Brain microvascular endothelial cell (primary cell): Measurements from ENCODE around the gene SCUBE3.

Experiments used
- DNase-seq: peaks from one replicate; pipeline ENCODE4 v3.0.0-alpha.2; 2020
- H3K27ac ChIP-seq: fragments of 250-450 bp; sonication (Bioruptor Pico); 2 replicates; pipeline ENCODE4 v1.5.1; 2020; ENCODE audit warnings: mild to moderate bottlenecking, moderate library complexity
- H3K27me3 ChIP-seq: fragments of 250-450 bp; sonication (Bioruptor Pico); replicated peaks from 2 replicates; pipeline ENCODE4 v1.5.1; 2020; ENCODE audit warnings: mild to moderate bottlenecking
- H3K36me3 ChIP-seq: fragments of 250-450 bp; sonication (Bioruptor Pico); replicated peaks from 2 replicates; pipeline ENCODE4 v1.5.1; 2020; ENCODE audit warnings: mild to moderate bottlenecking
- H3K4me3 ChIP-seq: 2 replicates; pipeline ENCODE4 v1.5.1; 2011; ENCODE audit warnings: low read depth, mild to moderate bottlenecking, control low read depth, low read length, moderate library complexity
- in situ Hi-C: cut with HindIII; loops from 2 replicates; pipeline ENCODE4 v1.10.0; 2017; ENCODE audit warnings: low sequenced_read_pairs, low pct_ligation_motif_present
- TF ChIP-seq, protein P1 (sequence below): IDR thresholded peaks from 2 replicates; pipeline ENCODE4 v1.5.1; 2011; ENCODE audit warnings: low read depth, mild to moderate bottlenecking, moderate library complexity, low read length, control low read depth, inconsistent platforms; ENCODE audit errors: missing control alignments

Gene SCUBE3

GRCh38 chr6:35218456-35218855 is 4.7 kb downstream of the SCUBE3 start:
- no peak for DNase-seq
- Histone ChIP-seq H3K27me3 (no peaks in the 10 kb centered on the region), H3K4me3 (no peak overlapping the region), H3K36me3 (no peaks in the 10 kb centered on the region), H3K27ac (no peak overlapping the region)
- in situ Hi-C loops, result no loop called here
- TF ChIP-seq, protein P1, sequence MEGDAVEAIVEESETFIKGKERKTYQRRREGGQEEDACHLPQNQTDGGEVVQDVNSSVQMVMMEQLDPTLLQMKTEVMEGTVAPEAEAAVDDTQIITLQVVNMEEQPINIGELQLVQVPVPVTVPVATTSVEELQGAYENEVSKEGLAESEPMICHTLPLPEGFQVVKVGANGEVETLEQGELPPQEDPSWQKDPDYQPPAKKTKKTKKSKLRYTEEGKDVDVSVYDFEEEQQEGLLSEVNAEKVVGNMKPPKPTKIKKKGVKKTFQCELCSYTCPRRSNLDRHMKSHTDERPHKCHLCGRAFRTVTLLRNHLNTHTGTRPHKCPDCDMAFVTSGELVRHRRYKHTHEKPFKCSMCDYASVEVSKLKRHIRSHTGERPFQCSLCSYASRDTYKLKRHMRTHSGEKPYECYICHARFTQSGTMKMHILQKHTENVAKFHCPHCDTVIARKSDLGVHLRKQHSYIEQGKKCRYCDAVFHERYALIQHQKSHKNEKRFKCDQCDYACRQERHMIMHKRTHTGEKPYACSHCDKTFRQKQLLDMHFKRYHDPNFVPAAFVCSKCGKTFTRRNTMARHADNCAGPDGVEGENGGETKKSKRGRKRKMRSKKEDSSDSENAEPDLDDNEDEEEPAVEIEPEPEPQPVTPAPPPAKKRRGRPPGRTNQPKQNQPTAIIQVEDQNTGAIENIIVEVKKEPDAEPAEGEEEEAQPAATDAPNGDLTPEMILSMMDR, result no peak

GRCh38 chr6:35219683-35220326 is 6.0 kb downstream of the SCUBE3 start:
- H3K4me3 ChIP-seq, result no peak overlapping the region
- H3K27ac ChIP-seq, result no peak overlapping the region
- in situ Hi-C loops, result no loop called here
- TF ChIP-seq, protein P1, result no peak
- DNase-seq, result no peak
- no peaks in the 10 kb centered on the region for H3K36me3 ChIP-seq
- no peaks in the 10 kb centered on the region for H3K27me3 ChIP-seq

DNA sequence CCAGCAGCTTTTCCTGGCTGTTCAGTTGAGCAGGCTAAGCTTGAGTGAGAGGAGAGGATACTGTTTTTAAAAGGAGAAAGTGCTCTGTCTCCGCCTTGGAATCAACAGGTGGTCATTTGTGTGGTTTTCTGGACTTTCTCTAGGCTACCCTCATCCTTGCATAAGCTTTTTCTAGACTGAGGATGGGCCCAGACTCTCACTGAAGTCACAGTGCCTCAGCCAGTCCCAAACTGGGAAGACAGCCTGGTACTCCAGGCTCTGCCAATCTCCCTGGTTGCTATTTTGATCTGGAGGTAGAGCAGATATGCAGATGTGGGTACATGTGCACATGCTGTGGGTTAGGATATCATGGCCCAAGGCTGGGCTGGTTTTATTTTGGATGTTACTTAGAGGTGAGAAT is 7.0 kb downstream of the SCUBE3 start:
- H3K4me3 ChIP-seq, result no peak overlapping the region
- H3K27me3 ChIP-seq, result no peaks in the 10 kb centered on the region
- no peak for DNase-seq
- in situ Hi-C loops, result no loop called here
- TF ChIP-seq, protein P1, result no peak
- no peaks in the 10 kb centered on the region for H3K36me3 ChIP-seq
- H3K27ac ChIP-seq, result no peak overlapping the region

GRCh38 chr6:35223396-35223795 is 9.6 kb downstream of the SCUBE3 start:
- no peak overlapping the region for H3K27ac ChIP-seq
- no peaks in the 10 kb centered on the region for H3K27me3 ChIP-seq
- in situ Hi-C loops, result no loop called here
- DNase-seq, result no peak
- TF ChIP-seq, protein P1, result no peak
- no peaks in the 10 kb centered on the region for H3K36me3 ChIP-seq
- no peak overlapping the region for H3K4me3 ChIP-seq

- TF ChIP-seq, protein P1, result no peak
- in situ Hi-C loops, result loop anchor here (25.0 kb wide), 2 partner anchors 87 to 237 kb away; partner anchors contain the start of gene TCP11
- Histone ChIP-seq H3K27ac (no peak overlapping the region), H3K36me3 (no peaks in the 10 kb centered on the region), H3K4me3 (no peak overlapping the region), H3K27me3 (no peaks in the 10 kb centered on the region)
- no peak for DNase-seq
Observed at GRCh38 chr6:35224720-35225119, 11.0 kb downstream of the SCUBE3 start.

GRCh38 chr6:35228481-35228880 is 14.7 kb downstream of the SCUBE3 start:
- TF ChIP-seq, protein P1, result no peak
- DNase-seq, result no peak
- Histone ChIP-seq H3K27me3 (no peaks in the 10 kb centered on the region), H3K4me3 (no peak overlapping the region), H3K27ac (no peak overlapping the region), H3K36me3 (no peaks in the 10 kb centered on the region)
- in situ Hi-C loops, result loop anchor here (25.0 kb wide), 2 partner anchors 91 to 241 kb away; partner anchors contain the start of gene TCP11
